CD14-positive monocyte (primary cell): ENCODE data around the gene COL10A1. TPM values are rescaled to one million over a fixed set of nuclear protein-coding genes. Genes with fewer than 3 reads are reported as not detected.

Source experiments
- DNase-seq, 3 donors: peaks; one replicate each; pipeline ENCODE4 v3.0.0-alpha.2; 2011 to 2022
- H2AFZ ChIP-seq: 2 replicates; pipeline ENCODE4 v1.6.0; 2012; ENCODE audit warnings: mild to moderate bottlenecking, low read depth, low read length, inconsistent platforms; ENCODE audit not compliant: insufficient read depth, poor library complexity, severe bottlenecking
- H3K27ac ChIP-seq, 2 donors: 1 replicate in 1 of 2; 2 replicates in 1 of 2; pipeline ENCODE4 v1.5.1; 2012 to 2013; ENCODE audit warnings: low read length in 2 of 2, control low read depth in 1 of 2, inconsistent platforms in 1 of 2, low read depth in 1 of 2, mild to moderate bottlenecking in 1 of 2
- H3K27me3 ChIP-seq, 2 donors: one replicate each; pipeline versions ENCODE4 v1.6.0 to v1.6.1; 2011 to 2013; ENCODE audit warnings: low read length in 2 of 2; ENCODE audit not compliant: control insufficient read depth in 2 of 2, insufficient read depth in 2 of 2
- H3K36me3 ChIP-seq, 2 donors: replicated peaks in 1 of 2; 1 replicate in 1 of 2; 2 replicates in 1 of 2; pipeline versions ENCODE4 v1.5.1 to v1.6.1; 2012 to 2013; ENCODE audit warnings: low read length in 2 of 2, control low read depth in 1 of 2, inconsistent platforms in 1 of 2, mild to moderate bottlenecking in 1 of 2; ENCODE audit not compliant: insufficient read depth in 2 of 2, control insufficient read depth in 1 of 2
- H3K4me1 ChIP-seq, 2 donors: 1 replicate in 1 of 2; 2 replicates in 1 of 2; pipeline versions ENCODE4 v1.5.1 to v1.6.1; 2012 to 2013; ENCODE audit warnings: low read length in 2 of 2, control low read depth in 1 of 2, inconsistent platforms in 1 of 2, mild to moderate bottlenecking in 1 of 2, moderate library complexity in 1 of 2; ENCODE audit not compliant: insufficient read depth in 2 of 2, control insufficient read depth in 1 of 2
- H3K4me2 ChIP-seq: replicated peaks from 2 replicates; pipeline ENCODE3; 2012; ENCODE audit warnings: low read length, moderate library complexity, mild to moderate bottlenecking; ENCODE audit not compliant: poor library complexity, severe bottlenecking; ENCODE audit errors: extremely low read depth
- H3K4me3 ChIP-seq, 3 experiments: fragments of 200-600 bp in 1 of 3; sonication (generic) in 1 of 3; replicated peaks in 1 of 3; 1 replicate in 2 of 3; 2 replicates in 1 of 3; pipeline ENCODE4 v1.5.1; 2011 to 2013; ENCODE audit warnings: low read length in 3 of 3, mild to moderate bottlenecking in 3 of 3, control low read depth in 2 of 3, low read depth in 2 of 3, inconsistent platforms in 1 of 3, moderate library complexity in 1 of 3
- H3K79me2 ChIP-seq: 2 replicates; pipeline ENCODE4 v1.6.0; 2012; ENCODE audit warnings: mild to moderate bottlenecking, control low read depth, inconsistent platforms, low read length, moderate library complexity; ENCODE audit not compliant: insufficient read depth
- H3K9ac ChIP-seq: 2 replicates; pipeline ENCODE4 v1.6.0; 2017; ENCODE audit warnings: low read length, mild to moderate bottlenecking; ENCODE audit not compliant: insufficient read depth, poor library complexity, severe bottlenecking
- H3K9me3 ChIP-seq, 2 donors: replicated peaks in 1 of 2; 1 replicate in 1 of 2; 2 replicates in 1 of 2; pipeline versions ENCODE4 v1.5.1 to v1.6.1; 2012 to 2013; ENCODE audit warnings: low read length in 2 of 2, control low read depth in 1 of 2; ENCODE audit not compliant: control insufficient read depth in 1 of 2, insufficient read depth in 1 of 2
- H4K20me1 ChIP-seq: 2 replicates; pipeline ENCODE4 v1.6.0; 2012; ENCODE audit warnings: mild to moderate bottlenecking, low read length, control low read depth, moderate library complexity; ENCODE audit not compliant: insufficient read depth
- H3K27ac Mint-ChIP-seq, 7 donors: one replicate each; pipeline ENCODE4 v1.8.0; 2020; ENCODE audit warnings: mild to moderate bottlenecking in 7 of 7, mixed read lengths in 7 of 7, moderate library complexity in 6 of 7, inconsistent platforms in 2 of 7
- H3K27me3 Mint-ChIP-seq, 3 donors: one replicate each; pipeline ENCODE4 v1.8.0; 2021 to 2022; ENCODE audit warnings: low read depth in 3 of 3, mild to moderate bottlenecking in 3 of 3, mixed read lengths in 3 of 3, moderate library complexity in 3 of 3, inconsistent platforms in 1 of 3
- H3K36me3 Mint-ChIP-seq, 2 donors: one replicate each; pipeline ENCODE4 v1.8.0; 2020; ENCODE audit warnings: mixed read lengths in 2 of 2, inconsistent platforms in 1 of 2, mild to moderate bottlenecking in 1 of 2
- H3K4me1 Mint-ChIP-seq: one replicate; pipeline ENCODE4 v1.8.0; 2020; ENCODE audit warnings: mild to moderate bottlenecking, mixed read lengths
- H3K4me3 Mint-ChIP-seq, 2 donors: one replicate each; pipeline ENCODE4 v1.8.0; 2020; ENCODE audit warnings: mild to moderate bottlenecking in 2 of 2, mixed read lengths in 2 of 2, moderate library complexity in 1 of 2
- H3K9me3 Mint-ChIP-seq, 7 donors: one replicate each; pipeline ENCODE4 v1.8.0; 2020 to 2022; ENCODE audit warnings: mixed read lengths in 7 of 7, mild to moderate bottlenecking in 6 of 7, moderate library complexity in 6 of 7, inconsistent platforms in 2 of 7
- CTCF ChIP-seq: fragments of 200-600 bp; IDR thresholded peaks from one replicate; pipeline ENCODE4 v1.8.0; 2022; ENCODE audit warnings: antibody characterized with exemption, mild to moderate bottlenecking
- WGBS: methylation state at CpG from one replicate; pipeline ENCODE4 v1.1.5; 2013; ENCODE audit warnings: missing lambda C conversion rate; ENCODE audit not compliant: insufficient coverage; 5-methylcytosine and 5-hydroxymethylcytosine counted together
- intact Hi-C, 2 donors: fragments of 100-400 bp; cut with micrococcal nuclease; formaldehyde crosslinking; loops; one replicate each; pipeline versions ENCODE4 v1.15.0 to v1.15.1; 2023
- polyA plus RNA-seq, 3 donors: library from polyadenylated mRNA; depleted of rRNA in 1 of 3; unstranded in 2 of 3; stranded (reverse) in 1 of 3; fragments of 300-500 nt in 2 of 3; fragments of >200 nt in 1 of 3; fragmentation: Illumina TruSeq in 2 of 3; gene quantifications; 1 replicate in 2 of 3; 2 replicates in 1 of 3; pipeline ENCODE4 v1.2.3, GENCODE V29; 2012 to 2021

The COL10A1 gene
- polyA plus RNA-seq, 3 donors: not detected

GRCh38 chr6:116088946-116089345 lies 37.0 kb downstream of the COL10A1 start:
- Histone ChIP-seq H3K9me3 (no peaks in the 10 kb centered on the region), H2AFZ (no peak overlapping the region), H3K27me3 (no peaks in the 10 kb centered on the region), H3K9ac (no peak overlapping the region), H3K4me1 (no peaks in the 10 kb centered on the region), H3K36me3 (no peaks in the 10 kb centered on the region), H3K4me3 (no peak overlapping the region), H4K20me1 (no peaks in the 10 kb centered on the region), H3K79me2 (no peaks in the 10 kb centered on the region), H3K4me2 (no peak overlapping the region), H3K27ac (no peak overlapping the region)
- Mint-ChIP-seq H3K27me3 (peaks cover 3 to 7% (median 4%) of the 10 kb centered on the region in 3 donors), H3K4me3 (no peak overlapping the region), H3K4me1 (no peaks in the 10 kb centered on the region), H3K27ac (no peak overlapping the region), H3K36me3 (no peaks in the 10 kb centered on the region), H3K9me3 (peaks cover 0 to 5% (median 3%) of the 10 kb centered on the region in 7 donors)
- no peak for TF ChIP-seq CTCF
- DNase-seq: no peak
- intact Hi-C loops: no loop called here

GRCh38 chr6:116087437-116088027 lies 38.4 kb downstream of the COL10A1 start:
- Histone ChIP-seq H3K4me2 (no peak overlapping the region), H2AFZ (no peak overlapping the region), H3K9me3 (no peaks in the 10 kb centered on the region), H3K27me3 (no peaks in the 10 kb centered on the region), H3K4me1 (no peaks in the 10 kb centered on the region), H4K20me1 (no peaks in the 10 kb centered on the region), H3K9ac (no peak overlapping the region), H3K79me2 (no peaks in the 10 kb centered on the region), H3K4me3 (no peak overlapping the region), H3K27ac (no peak overlapping the region), H3K36me3 (no peaks in the 10 kb centered on the region)
- H3K4me1 Mint-ChIP-seq: no peaks in the 10 kb centered on the region
- H3K27me3 Mint-ChIP-seq: peaks cover 4 to 10% (median 4%) of the 10 kb centered on the region in 3 donors
- no peak overlapping the region for H3K27ac Mint-ChIP-seq
- no peak overlapping the region for H3K4me3 Mint-ChIP-seq
- whole genome bisulfite sequencing: 100% methylated on average over 1 of the region's 4 CpGs
- H3K36me3 Mint-ChIP-seq: no peaks in the 10 kb centered on the region
- TF ChIP-seq CTCF: no peak
- intact Hi-C loops: no loop called here
- no peak for DNase-seq
- H3K9me3 Mint-ChIP-seq: peaks cover 0 to 5% (median 0%) of the 10 kb centered on the region in 7 donors
